HEK293 (cell line): Measurements from ENCODE around the gene ACSF2.

Source experiments
- CTCF ChIA-PET: fragments of 350-600 bp; formaldehyde crosslinking; extraction: SDS; loops from one replicate; lab custom pipeline; 2021; ENCODE audit warnings: antibody characterized with exemption; lab: Yijun Ruan, JAX
- POLR2A ChIA-PET: fragments of 300-600 bp; formaldehyde crosslinking; extraction: SDS; loops from one replicate; lab custom pipeline; 2020; ENCODE audit warnings: antibody characterized with exemption, inconsistent platforms; lab: Yijun Ruan, JAX
- H3K27ac ChIP-seq: fragments of 200-500 bp; sonication (Bioruptor generic); 2 replicates; pipeline ENCODE4 v1.5.1; 2014; ENCODE audit warnings: low read depth, low read length, control low read depth, inconsistent platforms; ENCODE audit errors: extremely low read depth
- H3K36me3 ChIP-seq, 2 experiments: fragments of 200-500 bp in 1 of 2; sonication (Bioruptor generic) in 1 of 2; 1 replicate in 1 of 2; 2 replicates in 1 of 2; pipeline ENCODE4 v1.5.1; 2014 to 2017; ENCODE audit warnings: inconsistent platforms in 2 of 2, low read length in 2 of 2; ENCODE audit not compliant: control insufficient read depth in 2 of 2, insufficient read depth in 1 of 2
- H3K4me1 ChIP-seq: fragments of 200-500 bp; sonication (Bioruptor generic); 2 replicates; pipeline ENCODE4 v1.5.1; 2014; ENCODE audit warnings: mild to moderate bottlenecking, low read length, inconsistent platforms; ENCODE audit not compliant: control insufficient read depth, insufficient read depth
- H3K4me3 ChIP-seq: 2 replicates; pipeline ENCODE4 v1.5.1; 2011; ENCODE audit warnings: low read depth, mild to moderate bottlenecking, control low read depth, low read length, moderate library complexity
- H3K9me3 ChIP-seq: fragments of 200-500 bp; sonication (Bioruptor generic); 2 replicates; pipeline ENCODE4 v1.5.1; 2014; ENCODE audit warnings: low read depth, low read length, inconsistent platforms; ENCODE audit not compliant: control insufficient read depth, insufficient read depth
- GLIS1 ChIP-seq: fragments of 450-650 bp; formaldehyde crosslinking; IDR thresholded peaks from 2 replicates; pipeline ENCODE4 v1.5.1; 2016; ENCODE audit warnings: missing biosample characterization, missing genetic modification characterization
- IKZF3 ChIP-seq: fragments of 450-650 bp; IDR thresholded peaks from 2 replicates; pipeline ENCODE4 v1.5.0; 2018; ENCODE audit warnings: missing biosample characterization, mild to moderate bottlenecking, missing genetic modification characterization, moderate library complexity
- PRDM10 ChIP-seq: fragments of 450-650 bp; formaldehyde crosslinking; IDR thresholded peaks from 2 replicates; pipeline ENCODE4 v1.5.1; 2016; ENCODE audit warnings: missing biosample characterization, missing genetic modification characterization
- PRDM2 ChIP-seq: fragments of 450-650 bp; formaldehyde crosslinking; IDR thresholded peaks from 2 replicates; pipeline ENCODE4 v1.5.1; 2016; ENCODE audit warnings: missing biosample characterization, missing genetic modification characterization, borderline replicate concordance
- SP3 ChIP-seq: fragments of 450-650 bp; formaldehyde crosslinking; IDR thresholded peaks from 2 replicates; pipeline ENCODE4 v1.5.1; 2016; ENCODE audit warnings: missing biosample characterization, missing genetic modification characterization
- YY1 ChIP-seq: fragments of 450-650 bp; formaldehyde crosslinking; IDR thresholded peaks from 2 replicates; pipeline ENCODE4 v1.5.1; 2018; ENCODE audit warnings: missing biosample characterization, missing genetic modification characterization
- ZBTB44 ChIP-seq: fragments of 450-650 bp; IDR thresholded peaks from 2 replicates; pipeline ENCODE4 v1.5.1; 2018; ENCODE audit warnings: missing biosample characterization, mild to moderate bottlenecking, missing genetic modification characterization
- ZNF112 ChIP-seq: fragments of 450-650 bp; formaldehyde crosslinking; IDR thresholded peaks from 2 replicates; pipeline ENCODE4 v1.5.0; 2017; ENCODE audit warnings: missing biosample characterization, missing genetic modification characterization
- ZNF114 ChIP-seq: fragments of 450-650 bp; formaldehyde crosslinking; IDR thresholded peaks from 2 replicates; pipeline ENCODE4 v1.5.0; 2017; ENCODE audit warnings: missing biosample characterization, missing genetic modification characterization
- ZNF24 ChIP-seq: fragments of 450-650 bp; formaldehyde crosslinking; IDR thresholded peaks from 2 replicates; pipeline ENCODE4 v1.5.1; 2016; ENCODE audit warnings: missing biosample characterization, missing genetic modification characterization
- ZNF660 ChIP-seq: fragments of 450-650 bp; IDR thresholded peaks from 2 replicates; pipeline ENCODE4 v1.5.1; 2018; ENCODE audit warnings: missing biosample characterization, mild to moderate bottlenecking, missing genetic modification characterization
- ZNF777 ChIP-seq: fragments of 450-650 bp; formaldehyde crosslinking; IDR thresholded peaks from 2 replicates; pipeline ENCODE4 v1.5.1; 2017; ENCODE audit warnings: missing biosample characterization, missing genetic modification characterization, borderline replicate concordance
- ZNF837 ChIP-seq: fragments of 450-650 bp; formaldehyde crosslinking; IDR thresholded peaks from 2 replicates; pipeline ENCODE4 v1.5.1; 2016; ENCODE audit warnings: missing biosample characterization, missing genetic modification characterization
- ZSCAN18 ChIP-seq: fragments of 450-650 bp; formaldehyde crosslinking; IDR thresholded peaks from 2 replicates; pipeline ENCODE4 v1.5.1; 2016; ENCODE audit warnings: missing biosample characterization, missing genetic modification characterization
- ZSCAN5A ChIP-seq: fragments of 450-650 bp; formaldehyde crosslinking; IDR thresholded peaks from 2 replicates; pipeline ENCODE4 v1.5.1; 2016; ENCODE audit warnings: missing biosample characterization, missing genetic modification characterization

The ACSF2 gene

GRCh38 chr17:50440838-50441829 lies 15.1 kb downstream of the ACSF2 start:
- TF ChIP-seq YY1 (tag by site-specific recombination) (no peak), GLIS1 (tag by site-specific recombination) (peak; percentile 97)
- TF ChIP-seq, all 188 proteins: peak for 1
- Histone ChIP-seq H3K4me1 (peaks cover 20% of the 10 kb centered on the region), H3K27ac (no peak overlapping the region; the same call in 1 of the 2 replicates), H3K4me3 (no peak overlapping the region), H3K36me3 (peaks cover 0 to 5% of the 10 kb centered on the region in 2 experiments; a peak in 2 of 3 replicates), H3K9me3 (no peaks in the 10 kb centered on the region)
- CTCF ChIA-PET = interaction anchor here (1.2 to 1.6 kb wide), 2 partner anchors 38 to 43 kb away, joined by 5 to 7 read pairs; partner anchors contain the start of gene RSAD1
- POLR2A ChIA-PET = interaction anchor here (0.5 to 1.3 kb wide), 4 partner anchors 9 to 43 kb away, joined by 3 to 5 read pairs (median 4); no protein-coding TSS in a partner anchor

GRCh38 chr17:50443505-50443974 lies 17.5 kb downstream of the ACSF2 start:
- Histone ChIP-seq H3K4me3 (no peak overlapping the region), H3K4me1 (peaks cover 20% of the 10 kb centered on the region), H3K36me3 (no peaks in the 10 kb centered on the region; a peak in 1 of 3 replicates), H3K9me3 (no peaks in the 10 kb centered on the region), H3K27ac (peak overlapping the region; percentile 32; the same call in 1 of the 2 replicates)
- CTCF ChIA-PET = interaction anchor here (0.7 to 2.4 kb wide), 8 partner anchors 13 to 409 kb away, joined by 3 to 17 read pairs (median 4); partner anchors contain the start of genes LRRC59 and RSAD1
- POLR2A ChIA-PET = interaction anchor here (0.5 to 1.4 kb wide), 4 partner anchors 12 to 36 kb away, joined by 3 to 7 read pairs (median 4); no protein-coding TSS in a partner anchor
- peak; percentile 69 for TF ChIP-seq GLIS1 (tag by site-specific recombination)
- no peak for TF ChIP-seq ZNF112 (tag by site-specific recombination)
- TF ChIP-seq ZNF660 (tag by site-specific recombination) = peak; percentile 37; the same call in 1 of the 2 replicates
- TF ChIP-seq ZSCAN18 (tag by site-specific recombination) = no peak
- TF ChIP-seq ZNF777 = no peak
- no peak for TF ChIP-seq ZNF24 (tag by site-specific recombination)
- TF ChIP-seq ZSCAN5A (tag by site-specific recombination) = no peak
- no peak for TF ChIP-seq ZNF114 (tag by site-specific recombination)
- peak; percentile 65 for TF ChIP-seq PRDM10 (tag by site-specific recombination)
- TF ChIP-seq YY1 (tag by site-specific recombination) = no peak
- no peak for TF ChIP-seq ZNF837 (tag by site-specific recombination)
- TF ChIP-seq IKZF3 (tag by site-specific recombination) = peak; percentile 88
- TF ChIP-seq PRDM2 (tag by site-specific recombination) = no peak
- peak; percentile 61 for TF ChIP-seq ZBTB44
- TF ChIP-seq SP3 = 0 out of 2 replicates have a peak, but pooled peaks have one; percentile 18
